AG04450 (cell line): Measurements from ENCODE around the gene TEKT2. TPM values are rescaled to one million over a fixed set of nuclear protein-coding genes. Genes with fewer than 3 reads are reported as not detected.

ENCODE experiments used
- CTCF ChIA-PET: fragments of 300-600, 350-600 bp; formaldehyde crosslinking; extraction: SDS; loops from one replicate; lab custom pipeline; 2022; ENCODE audit warnings: antibody characterized with exemption, inconsistent platforms; lab: Charles Lee
- POLR2A ChIA-PET: fragments of 350-600 bp; formaldehyde crosslinking; extraction: SDS; loops from one replicate; lab custom pipeline; 2021; ENCODE audit warnings: antibody characterized with exemption, inconsistent platforms; lab: Yijun Ruan, JAX
- DNase-seq: peaks from one replicate; pipeline ENCODE4 v3.0.0-alpha.2; 2011; ENCODE audit warnings: low read depth, low spot score
- H3K27ac ChIP-seq: one replicate; pipeline ENCODE4 v1.5.1; 2012; ENCODE audit warnings: low read depth, low read length, control low read depth
- H3K27me3 ChIP-seq: one replicate; pipeline ENCODE4 v1.6.0; 2012; ENCODE audit warnings: low read length; ENCODE audit not compliant: control insufficient read depth, insufficient read depth
- H3K4me3 ChIP-seq: 2 replicates; pipeline ENCODE4 v1.5.1; 2011; ENCODE audit warnings: mild to moderate bottlenecking, low read depth, low read length, control low read depth
- H3K9me3 ChIP-seq: 2 replicates; pipeline ENCODE4 v1.5.1; 2012; ENCODE audit warnings: low read length; ENCODE audit not compliant: control insufficient read depth, insufficient read depth
- CTCF ChIP-seq: IDR thresholded peaks from 2 replicates; pipeline ENCODE4 v1.5.1; 2011; ENCODE audit warnings: low read depth, low read length, control low read depth, inconsistent platforms
- polyA plus RNA-seq: library from polyadenylated mRNA; depleted of rRNA; stranded (reverse); fragments of >200 nt; gene quantifications from 2 replicates; pipeline ENCODE4 v1.2.3, GENCODE V29; 2011

TEKT2 gene
- polyA plus RNA-seq, 1 experiment, result 0.12 TPM

DNA sequence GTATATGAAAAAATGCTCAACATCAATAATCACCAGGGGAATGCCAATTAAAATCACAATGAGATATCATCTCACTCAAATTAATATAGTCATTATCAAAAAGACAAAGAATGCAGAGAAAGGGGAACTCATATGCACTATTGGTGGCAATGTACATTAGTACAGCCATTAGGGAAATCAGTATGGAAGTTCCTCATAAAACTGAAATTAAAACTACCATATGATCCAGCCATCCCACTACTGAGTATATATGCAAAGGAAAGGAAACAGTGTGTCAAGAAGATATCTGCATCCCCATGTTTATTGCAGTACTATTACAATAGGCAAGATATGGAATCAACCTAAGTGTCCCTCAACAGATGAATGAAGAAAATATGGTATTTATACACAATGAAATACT is 32.1 kb upstream of the TEKT2 start:
- CTCF ChIA-PET, result no interaction called here
- TF ChIP-seq CTCF, result no peak
- no peak for DNase-seq
- Histone ChIP-seq H3K4me3 (no peak overlapping the region), H3K27me3 (no peaks in the 10 kb centered on the region), H3K27ac (no peak overlapping the region), H3K9me3 (no peaks in the 10 kb centered on the region)
- POLR2A ChIA-PET, result no interaction called here

GRCh38 chr1:36053978-36054377 is 29.9 kb upstream of the TEKT2 start:
- DNase-seq, result no peak
- no peak overlapping the region for H3K27ac ChIP-seq
- ChIA-PET CTCF (no interaction called here), POLR2A (no interaction called here)
- H3K4me3 ChIP-seq, result no peak overlapping the region
- TF ChIP-seq CTCF, result no peak
- H3K27me3 ChIP-seq, result no peaks in the 10 kb centered on the region
- no peaks in the 10 kb centered on the region for H3K9me3 ChIP-seq

- Histone ChIP-seq H3K9me3 (no peaks in the 10 kb centered on the region), H3K4me3 (no peak overlapping the region), H3K27me3 (no peaks in the 10 kb centered on the region), H3K27ac (no peak overlapping the region)
- TF ChIP-seq CTCF, result no peak
- POLR2A ChIA-PET, result no interaction called here
- CTCF ChIA-PET, result interaction anchor here (1.2 kb wide), 1 partner anchor 172 kb away, joined by 4 read pairs; the partner anchor contains the start of gene AGO1
- DNase-seq, result no peak
Measured at GRCh38 chr1:36055706-36056105, 28.2 kb upstream of the TEKT2 start.

DNA sequence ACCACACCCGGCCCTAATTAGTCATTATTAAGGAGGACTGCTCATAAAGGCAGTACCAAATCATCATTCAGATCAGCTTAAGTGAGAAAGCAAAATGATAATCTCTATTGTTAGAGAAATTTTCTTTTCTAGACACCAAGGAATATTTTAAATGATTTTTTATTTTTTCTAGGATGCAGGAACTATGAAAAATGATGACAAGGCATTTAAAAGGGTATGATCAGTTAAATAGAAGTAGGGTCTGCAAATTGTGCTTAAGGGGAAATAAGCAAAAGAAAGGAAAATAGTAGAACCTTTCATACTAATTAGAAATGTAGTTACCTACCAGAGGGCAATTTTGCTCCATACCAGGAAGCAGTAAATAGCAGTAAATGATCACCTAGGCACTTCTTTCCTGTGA is 21.6 kb upstream of the TEKT2 start:
- no peak overlapping the region for H3K27ac ChIP-seq
- TF ChIP-seq CTCF, result no peak

DNA sequence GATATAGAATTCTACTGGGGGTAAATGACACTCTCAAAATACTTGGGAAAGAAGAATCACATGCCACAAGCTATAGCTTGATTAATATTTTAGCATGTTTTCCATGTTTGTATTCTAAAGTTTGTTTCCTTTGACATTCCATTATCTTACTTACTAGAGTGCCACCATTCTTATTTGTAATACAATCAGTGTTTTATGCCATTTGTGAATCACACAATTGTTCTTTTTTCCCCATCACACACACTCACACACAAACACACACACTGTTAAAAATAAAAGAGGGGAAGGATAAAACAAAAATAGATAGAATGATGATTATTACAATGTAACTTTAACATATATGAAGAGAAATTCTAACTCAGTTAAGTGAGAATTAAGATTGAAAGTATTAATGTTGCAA is 16.0 kb upstream of the TEKT2 start:
- Histone ChIP-seq H3K9me3 (no peaks in the 10 kb centered on the region), H3K27me3 (no peaks in the 10 kb centered on the region), H3K4me3 (no peak overlapping the region), H3K27ac (no peak overlapping the region)
- TF ChIP-seq CTCF, result no peak
- DNase-seq, result no peak
- ChIA-PET POLR2A (no interaction called here), CTCF (no interaction called here)

More for the DNA sequence above, 21.6 kb upstream of the TEKT2 start:
- H3K27me3 ChIP-seq, result no peaks in the 10 kb centered on the region
- no peak for DNase-seq
- no peak overlapping the region for H3K4me3 ChIP-seq
- ChIA-PET CTCF (no interaction called here), POLR2A (no interaction called here)
- H3K9me3 ChIP-seq, result no peaks in the 10 kb centered on the region
